WERI-Rb-1 (cell line): ENCODE measurements around the gene EMILIN3.
A peak's percentile ranks its signal among the peaks of the same experiment; 100 is the strongest.

ENCODE experiments used
- DNase-seq: peaks from one replicate; pipeline ENCODE4 v3.0.0-alpha.2; 2020
- H3K27ac ChIP-seq: fragments of 250-450 bp; sonication (Bioruptor Pico); 2 replicates; pipeline ENCODE4 v1.5.1; 2020; ENCODE audit warnings: mild to moderate bottlenecking, moderate library complexity
- H3K27me3 ChIP-seq: fragments of 250-450 bp; sonication (Bioruptor Pico); 2 replicates; pipeline ENCODE4 v1.5.1; 2021; ENCODE audit warnings: mild to moderate bottlenecking, low read depth, moderate library complexity; ENCODE audit not compliant: insufficient read depth, severe bottlenecking
- H3K36me3 ChIP-seq: fragments of 250-450 bp; sonication (Bioruptor Pico); 2 replicates; pipeline ENCODE4 v1.5.1; 2020; ENCODE audit warnings: mild to moderate bottlenecking, moderate library complexity
- H3K4me3 ChIP-seq: 2 replicates; pipeline ENCODE4 v1.5.1; 2011; ENCODE audit warnings: low read depth, mild to moderate bottlenecking, control low read depth, low read length
- H3K9me3 ChIP-seq: fragments of 250-450 bp; sonication (Bioruptor Pico); 2 replicates; pipeline ENCODE4 v1.5.1; 2021; ENCODE audit warnings: mild to moderate bottlenecking, moderate library complexity; ENCODE audit not compliant: severe bottlenecking
- TF ChIP-seq, protein P1 (sequence below): IDR thresholded peaks from 2 replicates; pipeline ENCODE4 v1.5.1; 2011; ENCODE audit warnings: low read depth, mild to moderate bottlenecking, control low read depth, inconsistent platforms, low read length

EMILIN3 gene

DNA sequence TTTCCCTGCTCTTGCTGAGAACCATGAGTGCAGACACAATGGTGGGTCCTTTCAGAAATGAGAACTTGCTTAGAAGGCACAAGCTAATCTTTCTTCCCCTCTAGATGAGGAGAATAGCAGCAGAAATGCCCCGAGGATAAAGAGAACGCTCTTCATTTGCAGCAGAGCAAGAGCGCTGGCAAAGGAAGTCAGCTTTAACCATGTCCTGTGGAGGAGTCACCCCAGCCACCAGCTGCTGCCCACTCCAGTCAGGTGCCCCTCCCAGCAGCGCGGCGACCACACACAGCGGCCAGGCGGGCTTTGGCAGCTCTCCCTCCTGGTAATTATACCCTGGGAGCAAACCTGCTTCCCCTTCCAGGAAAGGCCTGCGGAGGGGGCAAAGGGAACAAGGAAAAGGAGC is 42.4 kb upstream of the EMILIN3 start:
- Histone ChIP-seq H3K27ac (no peak overlapping the region), H3K9me3 (no peaks in the 10 kb centered on the region), H3K36me3 (peaks cover 90% of the 10 kb centered on the region), H3K27me3 (no peaks in the 10 kb centered on the region), H3K4me3 (no peak overlapping the region)
- DNase-seq: no peak
- TF ChIP-seq, protein P1, sequence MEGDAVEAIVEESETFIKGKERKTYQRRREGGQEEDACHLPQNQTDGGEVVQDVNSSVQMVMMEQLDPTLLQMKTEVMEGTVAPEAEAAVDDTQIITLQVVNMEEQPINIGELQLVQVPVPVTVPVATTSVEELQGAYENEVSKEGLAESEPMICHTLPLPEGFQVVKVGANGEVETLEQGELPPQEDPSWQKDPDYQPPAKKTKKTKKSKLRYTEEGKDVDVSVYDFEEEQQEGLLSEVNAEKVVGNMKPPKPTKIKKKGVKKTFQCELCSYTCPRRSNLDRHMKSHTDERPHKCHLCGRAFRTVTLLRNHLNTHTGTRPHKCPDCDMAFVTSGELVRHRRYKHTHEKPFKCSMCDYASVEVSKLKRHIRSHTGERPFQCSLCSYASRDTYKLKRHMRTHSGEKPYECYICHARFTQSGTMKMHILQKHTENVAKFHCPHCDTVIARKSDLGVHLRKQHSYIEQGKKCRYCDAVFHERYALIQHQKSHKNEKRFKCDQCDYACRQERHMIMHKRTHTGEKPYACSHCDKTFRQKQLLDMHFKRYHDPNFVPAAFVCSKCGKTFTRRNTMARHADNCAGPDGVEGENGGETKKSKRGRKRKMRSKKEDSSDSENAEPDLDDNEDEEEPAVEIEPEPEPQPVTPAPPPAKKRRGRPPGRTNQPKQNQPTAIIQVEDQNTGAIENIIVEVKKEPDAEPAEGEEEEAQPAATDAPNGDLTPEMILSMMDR: no peak

DNA sequence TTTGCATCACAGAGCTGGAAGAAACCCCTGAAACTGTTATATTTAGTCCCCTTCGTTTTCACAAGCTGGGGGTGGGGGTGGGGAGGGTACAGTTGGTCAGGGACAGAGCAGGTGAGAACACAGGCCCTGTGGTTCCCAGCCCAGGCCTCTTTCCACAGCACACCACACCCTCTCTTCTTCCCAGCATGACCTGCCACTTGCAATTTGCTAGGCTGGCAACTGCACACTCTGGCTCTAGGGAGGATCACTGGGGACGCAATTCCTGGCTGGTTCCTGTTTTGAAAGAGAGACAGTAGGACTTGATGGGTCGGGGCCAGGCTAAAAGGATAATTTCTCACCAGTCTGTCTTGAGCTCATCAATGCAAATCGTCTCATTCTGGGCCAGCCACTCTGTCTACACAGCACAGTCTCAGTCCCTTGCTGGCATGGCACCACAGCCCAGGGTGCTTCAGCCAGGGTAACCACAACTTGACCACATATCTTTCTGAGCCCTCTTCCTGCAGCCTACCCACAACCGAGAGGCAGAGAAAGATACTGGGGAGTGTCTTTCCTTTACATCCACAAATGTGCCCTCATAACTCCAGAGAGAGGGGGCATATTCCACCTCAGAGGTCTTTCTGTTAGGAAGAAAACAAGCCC is 41.7 kb upstream of the EMILIN3 start:
- DNase-seq: no peak
- no peak overlapping the region for H3K27ac ChIP-seq
- TF ChIP-seq, protein P1: no peak

DNA sequence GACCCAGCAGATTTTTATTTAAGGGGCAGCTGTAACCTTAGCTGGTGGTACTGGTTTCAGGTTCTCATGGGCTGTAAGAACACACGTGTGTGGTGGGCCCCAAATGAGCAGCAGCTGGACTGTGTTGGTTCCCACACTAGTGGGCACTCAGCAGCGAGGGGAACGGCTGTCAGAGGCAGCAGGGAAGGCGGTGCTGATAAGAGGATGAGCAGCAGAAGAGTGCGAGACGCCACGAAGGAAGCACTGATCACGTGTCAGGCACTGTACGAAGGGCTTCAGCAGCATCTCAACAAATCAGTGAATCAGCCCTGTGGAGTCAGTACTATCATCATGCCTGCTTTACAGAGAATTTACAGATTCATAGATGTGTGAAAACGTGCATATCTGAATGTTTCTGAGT is 41.0 kb upstream of the EMILIN3 start:
- Histone ChIP-seq H3K27ac (no peak overlapping the region), H3K27me3 (no peaks in the 10 kb centered on the region), H3K9me3 (no peaks in the 10 kb centered on the region), H3K4me3 (no peak overlapping the region), H3K36me3 (peaks cover 87% of the 10 kb centered on the region)
- DNase-seq: peak; percentile 23
- TF ChIP-seq, protein P1: no peak

More for the DNA sequence above, 41.7 kb upstream of the EMILIN3 start:
- no peak overlapping the region for H3K4me3 ChIP-seq
- H3K36me3 ChIP-seq: peaks cover 90% of the 10 kb centered on the region
- H3K27me3 ChIP-seq: no peaks in the 10 kb centered on the region
- H3K9me3 ChIP-seq: no peaks in the 10 kb centered on the region

DNA sequence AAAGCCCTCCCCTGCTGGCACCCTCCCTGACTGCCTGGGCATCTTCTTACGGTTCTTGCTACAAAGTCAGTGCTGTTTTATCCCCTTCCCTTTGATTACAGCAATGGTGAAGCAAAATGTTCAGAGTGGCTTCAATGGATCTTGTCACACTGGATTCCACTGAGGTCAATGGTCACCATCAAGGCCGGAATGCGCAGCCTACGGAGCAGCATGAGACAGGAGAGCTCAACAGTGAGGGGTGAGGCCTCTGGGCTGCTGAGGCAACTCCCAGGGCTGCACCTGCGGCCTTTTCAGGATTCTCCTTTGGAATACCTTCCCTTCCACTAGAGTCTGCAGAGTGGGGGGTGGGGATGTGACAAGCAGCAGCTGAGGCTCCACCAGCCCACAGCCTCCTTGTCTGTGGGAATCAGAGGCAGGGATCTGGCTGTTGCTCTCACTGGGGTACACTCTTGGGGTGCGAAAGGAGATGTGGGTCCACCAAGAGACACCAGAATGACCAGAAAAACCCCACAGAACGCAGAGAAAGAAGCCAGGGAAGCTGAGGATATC is 40.4 kb upstream of the EMILIN3 start:
- no peak for DNase-seq
- H3K36me3 ChIP-seq: peaks cover 82% of the 10 kb centered on the region
- TF ChIP-seq, protein P1: no peak
- no peaks in the 10 kb centered on the region for H3K27me3 ChIP-seq
- H3K4me3 ChIP-seq: no peak overlapping the region
- H3K9me3 ChIP-seq: no peaks in the 10 kb centered on the region
- no peak overlapping the region for H3K27ac ChIP-seq

DNA sequence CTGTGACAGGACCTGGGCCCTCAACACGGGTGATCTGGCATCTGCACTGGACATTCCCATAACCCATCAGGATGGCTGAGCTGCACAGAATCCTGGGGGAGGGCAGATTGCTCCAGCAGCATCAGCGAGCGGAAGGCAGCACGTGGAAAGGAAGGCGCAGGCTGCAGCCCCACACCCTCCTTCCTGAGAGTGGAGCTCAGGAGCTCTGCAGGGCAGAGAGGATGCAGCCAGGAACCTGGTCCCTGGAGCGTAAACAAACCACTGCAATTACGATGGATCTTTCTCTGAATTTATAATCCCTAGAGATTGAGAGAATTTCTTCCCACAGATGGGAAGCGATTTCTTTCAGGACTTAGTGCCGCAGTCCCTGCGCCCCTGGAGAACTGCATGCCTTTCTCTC is 39.7 kb upstream of the EMILIN3 start:
- H3K4me3 ChIP-seq: no peak overlapping the region
- H3K9me3 ChIP-seq: no peaks in the 10 kb centered on the region
- no peak for DNase-seq
- H3K27ac ChIP-seq: no peak overlapping the region
- TF ChIP-seq, protein P1: no peak
- no peaks in the 10 kb centered on the region for H3K27me3 ChIP-seq
- H3K36me3 ChIP-seq: peaks cover 77% of the 10 kb centered on the region

DNA sequence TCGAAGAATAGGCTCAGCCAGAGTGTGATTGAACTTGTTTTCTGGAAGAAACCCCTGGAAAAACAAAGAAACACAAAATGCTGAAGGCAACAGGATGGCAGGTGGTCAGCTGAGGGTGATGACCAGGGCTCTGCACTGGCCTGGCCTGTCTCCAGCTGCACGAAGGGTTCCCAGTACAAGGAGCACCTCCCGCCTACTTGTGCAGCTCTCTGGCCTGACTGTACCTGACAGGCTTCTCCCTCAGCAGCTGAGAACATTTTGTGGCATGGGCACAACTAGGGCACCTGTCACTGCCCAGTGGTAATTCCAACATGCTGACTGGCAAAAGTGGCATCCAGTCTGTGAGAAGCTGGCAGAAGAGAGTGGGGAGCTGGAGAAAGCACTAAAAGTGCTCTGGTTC is 38.8 kb upstream of the EMILIN3 start:
- Histone ChIP-seq H3K36me3 (peaks cover 69% of the 10 kb centered on the region), H3K27me3 (no peaks in the 10 kb centered on the region), H3K9me3 (no peaks in the 10 kb centered on the region), H3K4me3 (no peak overlapping the region), H3K27ac (no peak overlapping the region)
- DNase-seq: no peak
- TF ChIP-seq, protein P1: no peak
